Midbrain (tissue), 1 donor: ENCODE measurements around the gene CYTH1.
"Not testable (repeated sequence)": the region's sequence is repeated elsewhere in the genome, so short reads cannot be mapped to it uniquely, and the experiment has no call there.

Experiments used
- DNase-seq: peaks from one replicate; lab custom pipeline; 2025; lab: John Stamatoyannopoulos, UW

CYTH1 gene

GRCh38 chr17:78759203-78759968 lies 22.7 kb downstream of the CYTH1 start:
- peak; percentile 21 for DNase-seq

DNA sequence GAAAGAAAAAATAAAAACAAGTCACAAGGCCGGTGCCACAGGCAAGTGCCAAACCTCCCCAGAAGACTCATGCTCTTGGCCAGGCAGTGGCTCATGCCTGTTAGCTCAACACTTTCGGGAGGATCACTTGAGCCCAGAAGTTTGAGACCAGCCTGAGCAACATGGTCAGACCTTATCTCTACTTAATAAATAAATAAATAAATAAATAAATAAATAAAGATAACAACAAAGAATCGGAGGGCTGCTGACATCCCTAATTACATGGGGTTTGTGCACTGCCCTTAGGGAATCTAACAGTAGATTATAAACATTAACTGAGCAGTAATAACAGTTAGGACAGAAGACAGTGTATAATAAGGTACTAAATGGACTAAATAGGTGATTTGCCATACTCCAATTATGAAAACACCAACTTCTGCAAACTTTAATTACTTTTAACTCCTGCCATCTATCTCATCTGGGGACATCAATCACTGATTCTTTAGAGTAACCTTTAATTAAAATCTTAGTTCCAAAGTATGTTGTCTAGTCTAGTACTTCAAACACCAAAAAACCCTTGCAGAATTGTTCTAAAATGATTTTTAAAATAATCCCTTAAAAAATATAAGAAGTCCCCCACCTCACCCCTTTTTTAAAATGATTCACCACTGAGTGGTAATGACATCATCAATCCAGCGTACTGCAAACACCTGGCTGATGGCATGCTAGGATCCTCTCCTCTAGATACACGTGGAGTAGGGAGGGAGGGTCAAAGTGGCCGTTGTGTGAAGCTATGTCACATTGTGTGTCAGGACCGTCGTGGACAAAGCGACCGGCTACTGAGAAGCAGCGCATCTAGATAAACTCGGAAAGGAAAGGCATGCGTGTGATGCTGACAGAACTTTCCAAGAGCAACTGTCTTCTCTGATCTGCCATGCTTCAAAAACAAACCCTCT lies 28.5 kb downstream of the CYTH1 start:
- no peak for DNase-seq

DNA sequence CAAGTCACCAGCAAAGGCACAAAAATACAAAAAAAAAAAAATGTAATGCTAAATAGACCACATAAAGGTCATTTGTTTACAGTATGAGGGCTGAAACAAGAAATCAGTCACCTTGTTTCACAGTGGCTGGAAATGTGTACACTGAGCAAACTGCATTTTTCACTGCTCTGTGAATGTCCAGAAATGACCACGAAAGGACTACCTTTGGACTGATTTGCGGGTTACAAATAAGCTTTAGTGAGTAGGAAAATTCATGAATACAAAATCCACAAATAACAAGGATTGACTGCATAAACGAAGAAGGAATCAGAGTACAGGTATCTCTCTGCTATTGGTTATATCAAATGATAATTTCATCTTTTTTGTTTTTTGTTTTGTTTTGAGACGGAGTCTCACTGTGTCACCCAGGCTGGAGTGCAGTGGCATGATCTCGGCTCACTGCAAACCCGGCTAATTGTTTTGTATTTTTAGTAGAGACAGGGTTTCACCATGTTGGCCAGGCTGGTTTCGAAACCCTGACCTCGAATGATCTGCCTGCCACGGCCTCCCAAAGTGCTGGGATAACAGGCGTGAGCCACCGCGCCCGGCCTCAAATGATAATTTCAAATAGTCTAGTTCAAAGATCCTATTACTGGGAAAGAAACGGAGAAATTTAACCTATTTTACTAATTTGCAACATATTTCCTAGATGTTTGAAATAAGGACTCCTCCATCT lies 30.5 kb downstream of the CYTH1 start:
- no peak for DNase-seq

- DNase-seq = not testable (repeated sequence)
Measured at GRCh38 chr17:78751000-78751399, 31.1 kb downstream of the CYTH1 start.

- DNase-seq = no peak
Measured at GRCh38 chr17:78748730-78749317, 33.2 kb downstream of the CYTH1 start.

GRCh38 chr17:78748048-78748729 lies 33.9 kb downstream of the CYTH1 start:
- no peak for DNase-seq

DNA sequence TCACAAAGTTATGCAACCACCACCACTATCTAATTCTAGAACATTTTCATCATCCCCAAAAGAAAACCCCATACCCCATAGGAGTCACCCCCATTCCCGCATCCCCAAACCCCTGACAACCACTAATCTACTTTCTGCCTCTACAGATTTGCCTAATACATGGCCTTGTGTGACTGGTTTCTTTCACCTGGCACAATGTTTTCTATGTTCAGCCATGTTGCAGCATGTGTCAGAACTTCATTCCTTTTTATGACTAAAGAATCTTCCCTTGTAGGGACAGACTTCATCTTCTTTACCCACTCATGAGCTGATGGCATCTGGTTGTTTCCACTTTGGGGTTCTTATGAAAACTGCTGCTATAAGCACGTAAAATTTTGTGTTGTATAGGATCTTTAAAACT lies 34.6 kb downstream of the CYTH1 start:
- no peak for DNase-seq

DNA sequence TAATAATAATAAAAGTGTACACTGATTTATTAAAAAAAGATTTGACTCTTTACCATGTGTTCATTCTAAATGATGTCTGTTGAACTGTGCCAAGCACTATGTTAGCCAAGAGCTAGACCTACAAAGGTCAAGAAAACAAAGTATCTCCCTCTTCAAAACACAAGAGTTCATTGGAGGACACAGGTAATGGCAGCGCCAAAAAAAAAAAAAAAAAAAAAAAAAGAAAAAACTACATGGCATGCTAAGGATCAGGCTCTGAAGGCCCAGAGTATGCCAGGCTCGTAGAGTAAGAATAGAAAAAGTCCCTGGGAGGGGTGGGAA lies 35.2 kb downstream of the CYTH1 start:
- no peak for DNase-seq

GRCh38 chr17:78746263-78746948 lies 35.7 kb downstream of the CYTH1 start:
- DNase-seq = no peak

DNA sequence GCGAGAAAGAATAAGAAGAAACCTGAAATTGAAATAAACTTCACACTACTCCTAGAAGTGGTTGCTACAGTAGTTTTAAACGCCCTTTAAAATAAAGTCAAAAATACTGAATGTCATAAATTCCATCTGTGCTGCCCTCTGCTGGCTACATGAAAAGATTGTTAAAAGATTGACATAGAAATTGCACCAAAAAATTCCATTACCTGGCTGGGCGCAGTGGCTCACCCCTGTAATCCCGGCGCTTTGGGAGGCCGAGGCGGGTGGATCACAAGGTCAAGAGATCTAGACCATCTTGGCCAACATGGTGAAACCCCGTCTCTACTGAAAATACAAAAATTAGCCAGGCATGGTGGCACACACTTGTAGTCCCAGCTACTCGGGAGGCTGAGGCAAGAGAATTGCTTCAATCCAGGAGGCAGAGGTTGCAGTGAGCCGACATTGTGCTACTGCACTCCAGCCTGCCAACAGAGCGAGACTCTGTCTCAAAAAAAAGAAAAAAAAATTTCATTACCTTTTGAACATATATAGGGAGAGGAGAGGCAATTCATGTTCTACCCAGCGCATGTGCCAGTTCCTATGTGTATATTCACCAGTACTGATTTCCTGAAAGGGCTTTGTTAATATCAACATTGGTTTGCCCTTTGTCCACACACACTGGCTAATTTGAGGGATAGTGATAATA lies 36.5 kb downstream of the CYTH1 start:
- peak; percentile 38 for DNase-seq

- no peak for DNase-seq
Measured at GRCh38 chr17:78742901-78743300, 39.2 kb downstream of the CYTH1 start.

DNA sequence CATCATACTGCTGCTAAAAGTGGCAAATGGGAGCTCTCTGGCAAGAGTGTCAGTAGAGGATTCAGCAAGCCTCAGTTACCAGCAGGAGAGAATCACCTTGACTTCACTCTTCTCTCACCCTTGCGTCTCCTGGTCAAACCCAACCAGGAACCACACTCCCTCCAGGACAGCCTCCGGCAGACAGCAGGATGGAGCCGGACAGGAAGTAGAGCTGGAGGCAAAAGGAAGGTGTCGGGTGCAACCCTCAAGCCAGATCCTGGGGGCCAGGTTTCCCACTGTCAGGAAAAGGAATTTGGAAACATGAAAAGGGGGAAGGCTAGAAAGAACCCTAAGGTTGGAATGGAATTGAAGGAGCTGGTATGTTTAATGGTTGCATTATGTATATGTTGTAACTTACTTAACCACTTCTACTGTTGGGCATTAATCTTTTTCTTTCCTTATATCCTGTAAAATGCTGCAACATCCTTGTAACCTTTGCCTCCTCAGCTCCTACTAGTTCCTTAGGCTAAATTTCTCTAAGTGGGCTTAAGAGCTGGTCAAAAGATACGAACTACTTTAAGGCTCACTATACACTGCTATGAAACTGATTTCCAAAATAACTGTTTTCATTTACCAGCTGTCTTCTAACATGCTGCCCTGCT lies 40.3 kb downstream of the CYTH1 start:
- DNase-seq = no peak

DNA sequence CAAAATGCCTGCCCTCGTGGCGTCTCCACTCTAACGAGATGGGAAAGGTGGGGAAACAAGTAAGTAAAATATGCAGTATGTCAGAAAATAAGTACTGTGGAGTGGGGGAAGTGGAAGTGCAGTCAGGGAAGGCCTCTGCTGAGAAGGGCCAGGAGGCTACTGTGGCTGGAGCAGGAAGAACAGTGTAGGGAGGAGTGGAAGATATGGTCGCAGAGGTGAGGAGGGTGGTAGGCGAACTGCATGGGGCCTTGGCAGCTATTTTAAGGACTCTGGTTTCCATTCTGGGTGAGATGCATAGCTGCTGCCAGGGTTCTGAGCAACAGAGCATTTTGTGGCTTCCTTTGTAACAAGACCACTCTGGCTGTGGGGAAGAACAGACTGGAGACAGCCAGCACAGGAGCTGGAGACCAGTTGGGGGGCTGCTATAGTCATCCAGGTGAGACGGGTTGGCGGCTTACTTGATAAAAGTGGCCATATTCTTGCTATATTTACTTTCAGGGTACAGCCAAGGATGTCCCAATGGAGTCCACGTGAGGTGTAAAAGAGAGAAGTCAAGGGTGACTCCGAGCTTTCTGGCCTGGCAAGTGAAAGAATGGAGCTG lies 42.6 kb downstream of the CYTH1 start:
- no peak for DNase-seq

DNA sequence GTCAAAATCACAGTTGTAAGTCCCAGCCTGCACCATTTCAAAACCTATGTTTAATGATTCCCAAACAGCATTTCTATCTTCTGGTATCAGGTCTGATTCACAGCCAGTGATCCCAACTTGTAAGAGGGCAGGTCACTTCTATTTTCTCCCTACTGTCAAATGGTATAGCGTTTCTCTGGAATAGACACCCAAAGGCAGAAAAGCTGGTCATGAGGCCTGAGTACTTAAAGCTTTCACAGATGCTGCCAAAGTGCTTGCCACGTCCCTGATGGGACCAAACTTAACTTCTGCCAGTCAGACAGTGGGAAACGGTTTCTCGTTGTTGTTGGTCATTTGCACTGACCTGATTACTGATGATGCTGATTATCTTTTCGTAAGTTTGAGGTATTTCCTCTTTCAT lies 43.4 kb downstream of the CYTH1 start:
- DNase-seq = no peak

DNA sequence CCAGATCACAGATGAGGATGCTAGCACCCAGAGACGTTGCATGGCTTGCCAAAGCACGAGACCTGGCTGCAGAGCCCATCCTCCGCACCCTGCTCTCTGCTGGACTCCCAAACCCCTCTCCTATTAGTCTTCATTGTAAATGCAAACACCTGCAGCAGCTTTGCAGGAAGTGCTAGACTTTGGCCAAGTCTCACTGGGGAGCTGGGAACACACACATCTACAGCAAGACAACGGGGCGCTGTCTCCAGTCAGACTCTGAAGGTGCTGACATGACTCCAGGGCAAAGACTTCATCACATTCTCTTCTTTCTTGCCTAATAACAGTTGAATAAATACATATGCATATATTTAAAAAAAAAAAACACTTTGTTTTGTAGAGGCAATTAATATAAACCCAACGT lies 43.8 kb downstream of the CYTH1 start:
- DNase-seq = no peak

- DNase-seq = no peak
Measured at GRCh38 chr17:78737332-78737731, 44.7 kb downstream of the CYTH1 start.

DNA sequence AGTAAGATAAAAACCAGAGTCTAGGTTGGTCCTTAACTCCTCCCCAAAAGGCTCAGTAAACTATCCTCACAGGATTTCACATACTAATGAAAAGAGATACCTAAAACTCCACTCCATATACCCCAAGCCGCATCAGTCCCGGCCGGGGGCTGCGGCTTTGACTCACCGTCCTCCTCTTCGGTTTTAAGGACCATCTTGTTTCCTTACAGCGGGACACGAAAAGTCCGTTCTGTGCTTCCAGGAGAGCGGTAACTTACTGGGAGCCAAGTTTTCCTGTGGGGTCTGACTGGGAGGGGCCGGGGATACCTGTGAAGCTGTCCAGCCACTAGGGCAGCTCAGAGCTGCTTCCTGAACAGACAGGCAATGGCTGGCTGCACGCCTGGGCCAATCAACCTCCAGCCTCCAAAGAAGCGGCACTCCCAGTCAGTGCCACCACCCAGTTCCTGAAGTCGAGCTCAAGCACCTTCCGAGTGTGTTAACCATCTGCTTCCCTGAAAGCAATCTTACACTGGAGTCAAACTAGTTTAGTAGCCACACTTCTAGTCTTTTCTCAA lies 45.5 kb downstream of the CYTH1 start:
- peak; percentile 14 for DNase-seq

DNA sequence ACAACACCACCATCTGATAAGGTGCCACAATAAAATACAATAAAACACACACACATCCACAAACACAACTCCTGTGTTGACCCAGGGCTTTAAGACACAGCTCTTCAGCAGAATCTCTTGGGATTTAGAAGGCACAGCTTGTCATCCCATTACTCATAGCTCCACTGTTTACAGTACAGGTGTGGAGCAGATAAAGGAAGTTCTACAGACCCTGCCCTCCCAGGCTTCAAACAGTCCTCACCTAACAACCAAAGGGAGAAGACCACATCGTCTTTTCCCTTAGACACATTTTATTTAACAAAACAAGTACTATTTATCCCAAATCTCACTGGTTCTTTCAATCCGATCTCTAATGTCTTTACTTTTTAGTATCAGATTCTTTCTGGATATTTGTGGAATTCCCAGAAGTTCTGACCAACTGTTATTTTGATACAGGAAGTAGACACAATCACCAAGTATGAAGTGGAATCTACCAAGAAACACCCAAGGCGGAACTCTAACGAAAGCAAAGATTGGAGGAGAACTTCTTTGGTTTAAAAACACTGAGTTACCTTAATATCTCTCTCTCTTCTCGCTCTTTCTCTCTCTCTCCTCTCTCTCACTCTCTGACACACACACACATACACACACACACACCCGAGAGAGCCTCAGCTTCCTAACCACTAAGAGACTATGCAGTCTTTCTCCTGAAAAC lies 46.1 kb downstream of the CYTH1 start:
- no peak for DNase-seq
